GM23338 (cell line): ENCODE data around the gene BTN3A1. TPM values are rescaled to one million over a fixed set of nuclear protein-coding genes. Genes with fewer than 3 reads are reported as not detected.
A peak's percentile ranks its signal among the peaks of the same experiment; 100 is the strongest.

ENCODE experiments used
- ATAC-seq: fragments of 200-7000 bp; cut with Tn5 transposase; 3 replicates; pipeline ENCODE4 v1.9.1; 2020
- DNase-seq: peaks from one replicate; pipeline ENCODE4 v3.0.0-alpha.2; 2015; ENCODE audit warnings: low spot score
- H2AFZ ChIP-seq: fragments of 200-600 bp; sonication (generic); 2 replicates; pipeline ENCODE4 v1.8.0; 2016; ENCODE audit warnings: antibody characterized with exemption, mild to moderate bottlenecking, moderate library complexity
- H3F3A ChIP-seq: fragments of 200-600 bp; sonication (generic); replicated peaks from 2 replicates; pipeline ENCODE4 v1.8.0; 2017; ENCODE audit warnings: antibody characterized with exemption, mixed run types, low read depth
- H3K27ac ChIP-seq: fragments of 200-600 bp; sonication (generic); 2 replicates; pipeline ENCODE4 v1.6.1; 2016; ENCODE audit warnings: low read depth
- H3K27me3 ChIP-seq: fragments of 200-600 bp; sonication (generic); 2 replicates; pipeline ENCODE4 v1.8.0; 2016; ENCODE audit warnings: mild to moderate bottlenecking, mixed run types, moderate library complexity; ENCODE audit not compliant: insufficient read depth
- H3K36me3 ChIP-seq: fragments of 200-600 bp; sonication (generic); 2 replicates; pipeline ENCODE4 v1.8.0; 2016; ENCODE audit warnings: mild to moderate bottlenecking; ENCODE audit not compliant: insufficient read depth
- H3K4me1 ChIP-seq: fragments of 200-600 bp; sonication (generic); 2 replicates; pipeline ENCODE4 v1.8.0; 2016; ENCODE audit warnings: mild to moderate bottlenecking, moderate library complexity; ENCODE audit not compliant: insufficient read depth
- H3K4me2 ChIP-seq: fragments of 200-600 bp; sonication (generic); 2 replicates; pipeline ENCODE4 v1.7.1; 2017; ENCODE audit warnings: mixed run types
- H3K4me3 ChIP-seq: fragments of 200-600 bp; sonication (generic); 2 replicates; pipeline ENCODE4 v1.6.1; 2016; ENCODE audit warnings: mixed run types
- H3K79me2 ChIP-seq: fragments of 200-600 bp; sonication (generic); replicated peaks from 2 replicates; pipeline ENCODE4 v1.8.0; 2017; ENCODE audit warnings: mild to moderate bottlenecking; ENCODE audit not compliant: insufficient read depth
- H3K9me2 ChIP-seq: fragments of 200-600 bp; sonication (generic); 2 replicates; pipeline ENCODE4 v1.8.0; 2017; ENCODE audit not compliant: insufficient read depth
- H4K20me1 ChIP-seq: fragments of 200-600 bp; sonication (generic); replicated peaks from 2 replicates; pipeline ENCODE4 v1.8.0; 2017; ENCODE audit warnings: mild to moderate bottlenecking; ENCODE audit not compliant: insufficient read depth
- H3K27ac Mint-ChIP-seq: 2 replicates; pipeline ENCODE4 v1.8.0; 2020; ENCODE audit warnings: inconsistent platforms, mild to moderate bottlenecking, moderate library complexity, mixed read lengths
- H3K27me3 Mint-ChIP-seq: 3 replicates; pipeline ENCODE4 v1.8.0; 2022; ENCODE audit warnings: low read depth, mild to moderate bottlenecking, moderate library complexity, mixed read lengths, inconsistent platforms; ENCODE audit not compliant: insufficient read depth, poor library complexity
- H3K36me3 Mint-ChIP-seq: 3 replicates; pipeline ENCODE4 v1.8.0; 2021; ENCODE audit warnings: low read depth, mild to moderate bottlenecking, inconsistent platforms, moderate library complexity, mixed read lengths
- H3K4me1 Mint-ChIP-seq: 3 replicates; pipeline ENCODE4 v1.8.0; 2020; ENCODE audit warnings: mild to moderate bottlenecking, inconsistent platforms, mixed read lengths
- H3K4me3 Mint-ChIP-seq: 3 replicates; pipeline ENCODE4 v1.8.0; 2021; ENCODE audit warnings: moderate library complexity, mild to moderate bottlenecking, inconsistent platforms, mixed read lengths
- H3K9me3 Mint-ChIP-seq: 3 replicates; pipeline ENCODE4 v1.8.0; 2020; ENCODE audit warnings: moderate library complexity, mild to moderate bottlenecking, inconsistent platforms, mixed read lengths
- CREB1 ChIP-seq: fragments of 250-450 bp; sonication (Bioruptor Pico); IDR thresholded peaks from 2 replicates; pipeline ENCODE4 v1.5.0; 2020; ENCODE audit warnings: low read depth, mild to moderate bottlenecking, moderate library complexity
- EZH2 ChIP-seq: fragments of 200-600 bp; sonication (generic); IDR thresholded peaks from one replicate; pipeline ENCODE4 v1.8.0; 2017; ENCODE audit warnings: antibody characterized with exemption, mild to moderate bottlenecking, low read depth; ENCODE audit not compliant: unreplicated experiment
- EZH2phosphoT487 ChIP-seq: fragments of 200-600 bp; sonication (generic); IDR thresholded peaks from one replicate; pipeline ENCODE4 v1.8.1; 2018; ENCODE audit warnings: antibody characterized with exemption; ENCODE audit not compliant: unreplicated experiment
- JUNB ChIP-seq: IDR thresholded peaks from one replicate; pipeline ENCODE4 v1.6.1; 2016; ENCODE audit warnings: antibody characterized with exemption; ENCODE audit not compliant: unreplicated experiment
- NANOG ChIP-seq: IDR thresholded peaks from 2 replicates; pipeline ENCODE4 v1.6.1; 2016; ENCODE audit warnings: antibody characterized with exemption, borderline replicate concordance
- POLR2AphosphoS5 ChIP-seq: IDR thresholded peaks from 2 replicates; pipeline ENCODE4 v1.6.1; 2016; ENCODE audit warnings: antibody characterized with exemption, low read depth
- STAT1 ChIP-seq: IDR thresholded peaks from one replicate; pipeline ENCODE4 v1.6.1; 2016; ENCODE audit warnings: antibody characterized with exemption; ENCODE audit not compliant: unreplicated experiment
- ZNF114 ChIP-seq: fragments of 250-450 bp; sonication (Bioruptor Pico); IDR thresholded peaks from 2 replicates; pipeline ENCODE4 v1.5.0; 2020; ENCODE audit warnings: mild to moderate bottlenecking, moderate library complexity
- ZNF331 ChIP-seq: fragments of 250-450 bp; sonication (Bioruptor Pico); IDR thresholded peaks from 2 replicates; pipeline ENCODE4 v1.5.0; 2020; ENCODE audit warnings: low read depth, mild to moderate bottlenecking, moderate library complexity
- polyA plus RNA-seq: library from polyadenylated mRNA; unstranded; fragments of >200 nt; fragmentation: Nextera tagmentation; extraction: Ambion mirVana; gene quantifications from 2 replicates; pipeline ENCODE4 v1.2.1, GENCODE V29; 2016
- total RNA-seq: library from RNA; depleted of rRNA; stranded (reverse); fragments of >200 nt; shearing (Covaris generic); gene quantifications from 2 replicates; pipeline ENCODE4 v1.2.3, GENCODE V29; 2014
- TF ChIP-seq, protein P1 (sequence below): IDR thresholded peaks from one replicate; pipeline ENCODE4 v1.6.1; 2018; ENCODE audit warnings: antibody characterized with exemption; ENCODE audit not compliant: unreplicated experiment
- TF ChIP-seq, protein P2 (sequence below), 2 experiments: fragments of 200-600 bp in 1 of 2; sonication (generic) in 1 of 2; conservative IDR thresholded peaks; 2 replicates each; pipeline versions ENCODE4 v1.5.1 to v1.6.1; 2016 to 2017; ENCODE audit warnings: antibody characterized with exemption in 2 of 2, low read depth in 2 of 2, mild to moderate bottlenecking in 2 of 2, moderate library complexity in 1 of 2
- TF ChIP-seq, protein P3 (sequence below): fragments of 250-450 bp; sonication (Bioruptor Pico); IDR thresholded peaks from 2 replicates; pipeline ENCODE4 v1.5.0; 2020; ENCODE audit warnings: mild to moderate bottlenecking, moderate library complexity
- TF ChIP-seq, protein P4 (sequence below): IDR thresholded peaks from 2 replicates; pipeline ENCODE4 v1.6.1; 2016; ENCODE audit warnings: antibody characterized with exemption

Gene BTN3A1
- total and polyA plus RNA-seq, 2 experiments from 2014 or later: 2.4 to 4.0 TPM

DNA sequence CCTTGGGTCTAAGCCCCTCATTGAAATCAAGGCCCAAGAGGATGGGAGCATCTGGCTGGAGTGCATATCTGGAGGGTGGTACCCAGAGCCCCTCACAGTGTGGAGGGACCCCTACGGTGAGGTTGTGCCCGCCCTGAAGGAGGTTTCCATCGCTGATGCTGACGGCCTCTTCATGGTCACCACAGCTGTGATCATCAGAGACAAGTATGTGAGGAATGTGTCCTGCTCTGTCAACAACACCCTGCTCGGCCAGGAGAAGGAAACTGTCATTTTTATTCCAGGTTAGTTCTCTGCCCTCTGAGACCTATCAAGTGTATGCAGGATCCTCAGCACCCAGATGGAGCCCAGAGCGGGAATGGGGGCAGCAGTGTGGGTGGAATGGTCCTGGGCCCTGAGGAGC, 14.1 kb upstream of the BTN3A1 start:
- Histone ChIP-seq H3K27ac (no peak overlapping the region), H3K4me2 (0 out of 2 replicates have a peak overlapping the region, but pooled peaks have one; percentile 8), H4K20me1 (no peaks in the 10 kb centered on the region; the same call in 1 of the 2 replicates), H3K27me3 (no peaks in the 10 kb centered on the region), H3K36me3 (no peaks in the 10 kb centered on the region), H2AFZ (no peak overlapping the region), H3F3A (no peaks in the 10 kb centered on the region), H3K4me3 (no peak overlapping the region), H3K79me2 (no peaks in the 10 kb centered on the region), H3K4me1 (peaks cover 18% of the 10 kb centered on the region), H3K9me2 (no peaks in the 10 kb centered on the region)
- TF ChIP-seq EZH2: no peak
- TF ChIP-seq EZH2phosphoT487: no peak
- no peak for TF ChIP-seq STAT1
- no peak for TF ChIP-seq CREB1 (CRISPR knock-in tag)
- TF ChIP-seq, protein P1, sequence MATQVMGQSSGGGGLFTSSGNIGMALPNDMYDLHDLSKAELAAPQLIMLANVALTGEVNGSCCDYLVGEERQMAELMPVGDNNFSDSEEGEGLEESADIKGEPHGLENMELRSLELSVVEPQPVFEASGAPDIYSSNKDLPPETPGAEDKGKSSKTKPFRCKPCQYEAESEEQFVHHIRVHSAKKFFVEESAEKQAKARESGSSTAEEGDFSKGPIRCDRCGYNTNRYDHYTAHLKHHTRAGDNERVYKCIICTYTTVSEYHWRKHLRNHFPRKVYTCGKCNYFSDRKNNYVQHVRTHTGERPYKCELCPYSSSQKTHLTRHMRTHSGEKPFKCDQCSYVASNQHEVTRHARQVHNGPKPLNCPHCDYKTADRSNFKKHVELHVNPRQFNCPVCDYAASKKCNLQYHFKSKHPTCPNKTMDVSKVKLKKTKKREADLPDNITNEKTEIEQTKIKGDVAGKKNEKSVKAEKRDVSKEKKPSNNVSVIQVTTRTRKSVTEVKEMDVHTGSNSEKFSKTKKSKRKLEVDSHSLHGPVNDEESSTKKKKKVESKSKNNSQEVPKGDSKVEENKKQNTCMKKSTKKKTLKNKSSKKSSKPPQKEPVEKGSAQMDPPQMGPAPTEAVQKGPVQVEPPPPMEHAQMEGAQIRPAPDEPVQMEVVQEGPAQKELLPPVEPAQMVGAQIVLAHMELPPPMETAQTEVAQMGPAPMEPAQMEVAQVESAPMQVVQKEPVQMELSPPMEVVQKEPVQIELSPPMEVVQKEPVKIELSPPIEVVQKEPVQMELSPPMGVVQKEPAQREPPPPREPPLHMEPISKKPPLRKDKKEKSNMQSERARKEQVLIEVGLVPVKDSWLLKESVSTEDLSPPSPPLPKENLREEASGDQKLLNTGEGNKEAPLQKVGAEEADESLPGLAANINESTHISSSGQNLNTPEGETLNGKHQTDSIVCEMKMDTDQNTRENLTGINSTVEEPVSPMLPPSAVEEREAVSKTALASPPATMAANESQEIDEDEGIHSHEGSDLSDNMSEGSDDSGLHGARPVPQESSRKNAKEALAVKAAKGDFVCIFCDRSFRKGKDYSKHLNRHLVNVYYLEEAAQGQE: no peak
- TF ChIP-seq POLR2AphosphoS5: no peak
- TF ChIP-seq, protein P2, sequence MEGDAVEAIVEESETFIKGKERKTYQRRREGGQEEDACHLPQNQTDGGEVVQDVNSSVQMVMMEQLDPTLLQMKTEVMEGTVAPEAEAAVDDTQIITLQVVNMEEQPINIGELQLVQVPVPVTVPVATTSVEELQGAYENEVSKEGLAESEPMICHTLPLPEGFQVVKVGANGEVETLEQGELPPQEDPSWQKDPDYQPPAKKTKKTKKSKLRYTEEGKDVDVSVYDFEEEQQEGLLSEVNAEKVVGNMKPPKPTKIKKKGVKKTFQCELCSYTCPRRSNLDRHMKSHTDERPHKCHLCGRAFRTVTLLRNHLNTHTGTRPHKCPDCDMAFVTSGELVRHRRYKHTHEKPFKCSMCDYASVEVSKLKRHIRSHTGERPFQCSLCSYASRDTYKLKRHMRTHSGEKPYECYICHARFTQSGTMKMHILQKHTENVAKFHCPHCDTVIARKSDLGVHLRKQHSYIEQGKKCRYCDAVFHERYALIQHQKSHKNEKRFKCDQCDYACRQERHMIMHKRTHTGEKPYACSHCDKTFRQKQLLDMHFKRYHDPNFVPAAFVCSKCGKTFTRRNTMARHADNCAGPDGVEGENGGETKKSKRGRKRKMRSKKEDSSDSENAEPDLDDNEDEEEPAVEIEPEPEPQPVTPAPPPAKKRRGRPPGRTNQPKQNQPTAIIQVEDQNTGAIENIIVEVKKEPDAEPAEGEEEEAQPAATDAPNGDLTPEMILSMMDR (conservative IDR thresholded peaks at IDR 0.05; ENCODE audit: low read depth in 2 of 2): no peak
- TF ChIP-seq JUNB: no peak
- no peak for TF ChIP-seq ZNF331 (CRISPR knock-in tag)
- no peak for TF ChIP-seq ZNF114 (CRISPR knock-in tag)
- TF ChIP-seq, protein P3, sequence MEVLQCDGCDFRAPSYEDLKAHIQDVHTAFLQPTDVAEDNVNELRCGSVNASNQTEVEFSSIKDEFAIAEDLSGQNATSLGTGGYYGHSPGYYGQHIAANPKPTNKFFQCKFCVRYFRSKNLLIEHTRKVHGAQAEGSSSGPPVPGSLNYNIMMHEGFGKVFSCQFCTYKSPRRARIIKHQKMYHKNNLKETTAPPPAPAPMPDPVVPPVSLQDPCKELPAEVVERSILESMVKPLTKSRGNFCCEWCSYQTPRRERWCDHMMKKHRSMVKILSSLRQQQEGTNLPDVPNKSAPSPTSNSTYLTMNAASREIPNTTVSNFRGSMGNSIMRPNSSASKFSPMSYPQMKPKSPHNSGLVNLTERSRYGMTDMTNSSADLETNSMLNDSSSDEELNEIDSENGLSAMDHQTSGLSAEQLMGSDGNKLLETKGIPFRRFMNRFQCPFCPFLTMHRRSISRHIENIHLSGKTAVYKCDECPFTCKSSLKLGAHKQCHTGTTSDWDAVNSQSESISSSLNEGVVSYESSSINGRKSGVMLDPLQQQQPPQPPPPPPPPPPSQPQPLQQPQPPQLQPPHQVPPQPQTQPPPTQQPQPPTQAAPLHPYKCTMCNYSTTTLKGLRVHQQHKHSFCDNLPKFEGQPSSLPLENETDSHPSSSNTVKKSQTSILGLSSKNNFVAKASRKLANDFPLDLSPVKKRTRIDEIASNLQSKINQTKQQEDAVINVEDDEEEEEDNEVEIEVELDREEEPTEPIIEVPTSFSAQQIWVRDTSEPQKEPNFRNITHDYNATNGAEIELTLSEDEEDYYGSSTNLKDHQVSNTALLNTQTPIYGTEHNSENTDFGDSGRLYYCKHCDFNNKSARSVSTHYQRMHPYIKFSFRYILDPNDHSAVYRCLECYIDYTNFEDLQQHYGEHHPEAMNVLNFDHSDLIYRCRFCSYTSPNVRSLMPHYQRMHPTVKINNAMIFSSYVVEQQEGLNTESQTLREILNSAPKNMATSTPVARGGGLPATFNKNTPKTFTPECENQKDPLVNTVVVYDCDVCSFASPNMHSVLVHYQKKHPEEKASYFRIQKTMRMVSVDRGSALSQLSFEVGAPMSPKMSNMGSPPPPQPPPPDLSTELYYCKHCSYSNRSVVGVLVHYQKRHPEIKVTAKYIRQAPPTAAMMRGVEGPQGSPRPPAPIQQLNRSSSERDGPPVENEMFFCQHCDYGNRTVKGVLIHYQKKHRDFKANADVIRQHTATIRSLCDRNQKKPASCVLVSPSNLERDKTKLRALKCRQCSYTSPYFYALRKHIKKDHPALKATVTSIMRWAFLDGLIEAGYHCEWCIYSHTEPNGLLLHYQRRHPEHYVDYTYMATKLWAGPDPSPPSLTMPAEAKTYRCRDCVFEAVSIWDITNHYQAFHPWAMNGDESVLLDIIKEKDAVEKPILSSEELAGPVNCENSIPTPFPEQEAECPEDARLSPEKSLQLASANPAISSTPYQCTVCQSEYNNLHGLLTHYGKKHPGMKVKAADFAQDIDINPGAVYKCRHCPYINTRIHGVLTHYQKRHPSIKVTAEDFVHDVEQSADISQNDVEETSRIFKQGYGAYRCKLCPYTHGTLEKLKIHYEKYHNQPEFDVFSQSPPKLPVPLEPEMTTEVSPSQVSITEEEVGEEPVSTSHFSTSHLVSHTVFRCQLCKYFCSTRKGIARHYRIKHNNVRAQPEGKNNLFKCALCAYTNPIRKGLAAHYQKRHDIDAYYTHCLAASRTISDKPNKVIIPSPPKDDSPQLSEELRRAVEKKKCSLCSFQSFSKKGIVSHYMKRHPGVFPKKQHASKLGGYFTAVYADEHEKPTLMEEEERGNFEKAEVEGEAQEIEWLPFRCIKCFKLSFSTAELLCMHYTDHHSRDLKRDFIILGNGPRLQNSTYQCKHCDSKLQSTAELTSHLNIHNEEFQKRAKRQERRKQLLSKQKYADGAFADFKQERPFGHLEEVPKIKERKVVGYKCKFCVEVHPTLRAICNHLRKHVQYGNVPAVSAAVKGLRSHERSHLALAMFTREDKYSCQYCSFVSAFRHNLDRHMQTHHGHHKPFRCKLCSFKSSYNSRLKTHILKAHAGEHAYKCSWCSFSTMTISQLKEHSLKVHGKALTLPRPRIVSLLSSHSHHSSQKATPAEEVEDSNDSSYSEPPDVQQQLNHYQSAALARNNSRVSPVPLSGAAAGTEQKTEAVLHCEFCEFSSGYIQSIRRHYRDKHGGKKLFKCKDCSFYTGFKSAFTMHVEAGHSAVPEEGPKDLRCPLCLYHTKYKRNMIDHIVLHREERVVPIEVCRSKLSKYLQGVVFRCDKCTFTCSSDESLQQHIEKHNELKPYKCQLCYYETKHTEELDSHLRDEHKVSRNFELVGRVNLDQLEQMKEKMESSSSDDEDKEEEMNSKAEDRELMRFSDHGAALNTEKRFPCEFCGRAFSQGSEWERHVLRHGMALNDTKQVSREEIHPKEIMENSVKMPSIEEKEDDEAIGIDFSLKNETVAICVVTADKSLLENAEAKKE: no peak
- TF ChIP-seq, protein P4, sequence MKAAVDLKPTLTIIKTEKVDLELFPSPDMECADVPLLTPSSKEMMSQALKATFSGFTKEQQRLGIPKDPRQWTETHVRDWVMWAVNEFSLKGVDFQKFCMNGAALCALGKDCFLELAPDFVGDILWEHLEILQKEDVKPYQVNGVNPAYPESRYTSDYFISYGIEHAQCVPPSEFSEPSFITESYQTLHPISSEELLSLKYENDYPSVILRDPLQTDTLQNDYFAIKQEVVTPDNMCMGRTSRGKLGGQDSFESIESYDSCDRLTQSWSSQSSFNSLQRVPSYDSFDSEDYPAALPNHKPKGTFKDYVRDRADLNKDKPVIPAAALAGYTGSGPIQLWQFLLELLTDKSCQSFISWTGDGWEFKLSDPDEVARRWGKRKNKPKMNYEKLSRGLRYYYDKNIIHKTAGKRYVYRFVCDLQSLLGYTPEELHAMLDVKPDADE: no peak
- no peak for TF ChIP-seq NANOG
- no peak overlapping the region for H3K4me3 Mint-ChIP-seq
- peaks cover 5% of the 10 kb centered on the region for H3K27me3 Mint-ChIP-seq
- no peaks in the 10 kb centered on the region for H3K9me3 Mint-ChIP-seq
- peaks cover 26% of the 10 kb centered on the region for H3K36me3 Mint-ChIP-seq
- peaks cover 20% of the 10 kb centered on the region for H3K4me1 Mint-ChIP-seq
- H3K27ac Mint-ChIP-seq: no peak overlapping the region
- DNase-seq (peak; percentile 22), ATAC-seq (no peak)
